Activated naive CD8-positive, alpha-beta T cell treated with anti-CD3 and anti-CD28 coated beads, Interleukin-2, amount 50 U/mL, for 24 hours (primary cell): ENCODE data around the gene BMP6.

Experiments
- ATAC-seq: fragments of 150-1000 bp; cut with Tn5 transposase; one replicate; pipeline ENCODE4 v1.10.0; 2021
- DNase-seq: peaks from one replicate; pipeline ENCODE4 v3.0.0; 2021
- H3K27ac Mint-ChIP-seq: one replicate; pipeline ENCODE4 v1.8.0; 2021; ENCODE audit warnings: mild to moderate bottlenecking, mixed read lengths
- H3K27me3 Mint-ChIP-seq: one replicate; pipeline ENCODE4 v1.8.0; 2021; ENCODE audit warnings: mixed read lengths
- H3K36me3 Mint-ChIP-seq: one replicate; pipeline ENCODE4 v1.8.0; 2021; ENCODE audit warnings: low read depth, mixed read lengths
- H3K4me1 Mint-ChIP-seq: one replicate; pipeline ENCODE4 v1.8.0; 2021; ENCODE audit warnings: mixed read lengths
- H3K4me3 Mint-ChIP-seq: one replicate; pipeline ENCODE4 v1.8.0; 2021; ENCODE audit warnings: mild to moderate bottlenecking, moderate library complexity, mixed read lengths
- H3K9me3 Mint-ChIP-seq: one replicate; pipeline ENCODE4 v1.8.0; 2021; ENCODE audit warnings: mixed read lengths

The BMP6 gene

DNA sequence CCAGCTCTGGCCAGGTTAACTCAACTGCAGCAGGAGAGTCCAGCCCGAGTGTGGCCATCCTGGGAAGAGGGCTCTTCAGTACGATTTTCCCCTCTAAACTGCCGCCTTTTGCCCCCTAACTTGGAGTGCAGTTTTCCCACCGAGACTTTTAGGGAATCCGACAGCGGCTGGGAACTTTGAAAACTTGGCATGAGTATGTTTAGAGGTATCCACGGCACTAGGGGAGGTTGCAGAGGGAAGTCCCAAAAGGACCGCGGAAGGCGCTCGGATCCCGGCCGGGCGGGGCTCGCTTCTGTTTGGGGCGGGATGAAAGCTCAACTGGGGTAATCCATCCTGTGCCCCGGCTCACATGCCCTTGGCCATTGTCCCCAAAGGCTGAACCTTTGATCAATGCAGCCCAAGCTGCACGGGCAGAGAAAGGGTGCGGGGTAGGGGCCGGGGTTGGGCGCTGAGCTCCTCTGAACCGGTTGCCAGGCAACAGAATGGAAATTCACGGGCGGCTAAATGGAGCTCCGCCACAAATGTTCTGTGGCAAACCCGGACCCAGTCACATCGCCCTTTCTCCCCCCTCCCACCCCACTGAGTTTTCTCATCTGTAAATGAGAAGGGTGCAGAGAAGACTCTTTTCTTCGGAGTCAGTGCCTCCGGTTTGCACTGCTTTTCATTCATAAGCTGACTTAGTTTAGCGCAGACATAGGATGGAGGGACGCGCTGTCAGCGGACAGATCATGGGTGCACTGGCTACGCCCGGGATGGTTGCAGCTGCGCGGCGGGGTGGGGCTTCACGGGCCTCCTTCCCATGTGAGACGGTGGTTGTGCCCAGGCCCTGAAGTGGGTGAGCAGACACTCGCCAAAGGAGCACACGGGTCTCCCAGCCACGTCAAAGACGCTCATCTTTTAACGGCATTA, 2.3 kb downstream of the BMP6 start:
- ATAC-seq (peak; percentile 6), DNase-seq (peak; percentile 32)
- Mint-ChIP-seq H3K9me3 (no peaks in the 10 kb centered on the region), H3K4me1 (peaks cover 19% of the 10 kb centered on the region), H3K4me3 (peak overlapping the region; percentile 35), H3K27ac (no peak overlapping the region), H3K27me3 (peaks cover 78% of the 10 kb centered on the region), H3K36me3 (no peaks in the 10 kb centered on the region)

DNA sequence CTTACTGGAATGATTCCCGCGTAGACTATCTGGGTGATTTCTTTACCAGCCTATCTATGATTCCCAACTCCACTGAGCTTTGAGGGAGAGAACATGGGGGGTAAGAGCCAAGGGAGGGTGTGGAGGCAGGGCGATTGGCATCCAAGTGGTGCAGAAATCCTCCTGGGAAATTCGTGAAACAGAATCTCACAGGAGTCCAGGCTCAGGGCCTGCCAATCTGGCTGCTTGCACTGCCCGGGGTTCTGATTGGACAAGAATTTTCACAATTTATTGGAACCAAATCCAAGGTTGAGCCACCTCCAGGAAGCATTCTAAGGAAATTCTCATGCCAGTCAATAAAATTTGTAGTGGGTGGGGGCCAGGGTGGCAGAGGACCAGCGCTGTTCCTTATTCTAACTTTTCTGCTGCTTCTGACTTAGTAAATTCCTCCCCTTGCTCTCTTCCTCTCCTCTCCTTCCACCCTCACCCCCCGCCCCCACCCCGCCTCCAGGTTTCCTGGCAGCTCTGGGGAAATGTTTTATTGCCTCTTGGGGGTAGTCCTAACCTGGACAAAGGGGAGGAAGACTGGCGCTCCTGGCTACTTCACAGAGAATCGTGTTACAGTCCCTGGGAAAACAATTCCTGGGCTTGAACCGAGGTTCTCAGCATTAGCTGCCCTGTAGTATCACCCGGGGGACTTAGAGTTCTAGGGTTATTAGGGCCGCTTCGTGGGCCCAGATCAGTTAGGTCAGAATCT, 3.1 kb downstream of the BMP6 start:
- Mint-ChIP-seq H3K36me3 (no peaks in the 10 kb centered on the region), H3K27me3 (peaks cover 79% of the 10 kb centered on the region), H3K4me3 (no peak overlapping the region), H3K27ac (no peak overlapping the region), H3K9me3 (no peaks in the 10 kb centered on the region), H3K4me1 (peaks cover 19% of the 10 kb centered on the region)
- no peak for ATAC-seq
- no peak for DNase-seq

DNA sequence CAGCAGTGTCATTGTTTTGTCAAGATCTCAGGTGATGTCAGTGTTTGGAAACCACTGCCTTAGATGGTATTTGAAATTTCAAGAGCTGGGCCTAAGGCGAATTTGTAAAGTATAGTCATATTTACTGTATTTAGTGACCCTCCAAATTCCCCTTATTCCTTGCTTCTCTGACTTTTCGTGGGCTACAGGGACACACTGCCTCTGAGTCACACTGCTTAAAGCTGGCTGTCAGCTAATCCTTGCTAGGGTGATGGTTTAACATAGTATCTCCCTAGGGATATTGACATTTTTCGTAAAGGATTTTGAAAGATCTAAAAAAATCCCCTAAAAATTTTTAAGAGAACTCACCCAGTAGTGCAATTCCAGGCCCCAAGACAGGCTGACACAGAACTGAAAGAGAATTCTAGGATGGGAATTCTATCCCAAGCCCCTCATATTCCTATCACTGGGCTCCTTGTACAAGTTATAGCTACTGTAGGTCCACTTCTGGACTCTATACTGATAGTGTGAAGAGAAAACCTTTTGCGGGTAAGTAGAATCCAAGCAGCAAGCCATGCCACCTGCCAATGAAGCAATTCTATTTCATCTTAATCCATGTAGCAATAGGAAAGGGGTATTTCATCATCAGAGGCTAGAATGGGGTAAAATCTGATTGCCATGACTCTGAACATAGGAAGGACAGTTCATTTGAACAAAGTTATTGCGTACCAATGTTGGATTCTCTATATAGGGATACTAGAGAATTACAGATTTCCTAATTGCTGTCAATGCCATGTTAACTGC, 4.3 kb downstream of the BMP6 start:
- Mint-ChIP-seq H3K36me3 (no peaks in the 10 kb centered on the region), H3K9me3 (no peaks in the 10 kb centered on the region), H3K27ac (no peak overlapping the region), H3K4me3 (no peak overlapping the region), H3K4me1 (peaks cover 19% of the 10 kb centered on the region), H3K27me3 (peaks cover 76% of the 10 kb centered on the region)
- no peak for ATAC-seq
- no peak for DNase-seq

DNA sequence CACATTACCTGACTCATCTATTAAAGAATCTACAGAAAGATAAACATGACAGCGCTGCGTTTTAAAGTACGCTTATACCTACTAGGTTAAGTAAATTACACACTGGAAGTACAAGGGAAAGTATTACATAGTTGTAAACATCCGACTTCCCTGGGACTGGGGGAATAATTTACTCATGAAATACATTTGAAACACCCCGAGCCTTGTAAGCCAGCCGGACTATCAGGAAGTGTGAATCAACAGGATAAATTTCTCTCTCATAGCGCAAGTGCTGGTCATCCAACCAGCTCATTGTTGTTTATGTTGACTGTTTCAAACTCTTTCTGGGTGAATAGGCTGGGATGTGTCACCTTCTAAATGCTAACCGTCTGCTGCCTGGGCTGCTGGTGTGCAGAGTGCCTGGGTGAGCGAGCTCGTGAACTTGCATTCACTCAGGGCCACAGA, 4.9 kb downstream of the BMP6 start:
- DNase-seq, result no peak
- Mint-ChIP-seq H3K27me3 (peaks cover 75% of the 10 kb centered on the region), H3K27ac (no peak overlapping the region)

DNA sequence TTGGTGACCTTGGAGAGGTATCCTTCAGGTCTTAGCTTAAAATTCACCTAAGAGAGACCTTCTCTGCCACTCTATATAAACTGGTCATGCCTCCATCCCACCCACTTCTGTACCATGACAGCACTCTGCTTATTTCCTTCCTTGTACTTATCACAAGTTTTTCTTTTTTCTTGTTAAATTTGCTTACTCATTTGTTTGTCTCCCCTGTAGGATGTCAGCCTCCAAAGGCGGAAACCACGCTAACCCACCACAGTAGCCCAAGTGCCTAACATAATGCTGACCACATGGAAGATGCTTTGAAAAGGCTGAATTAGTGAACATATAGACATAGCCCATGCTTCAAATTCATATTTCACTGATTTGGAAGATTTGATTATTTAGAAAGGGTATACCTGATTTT, 5.4 kb downstream of the BMP6 start:
- DNase-seq (no peak), ATAC-seq (no peak)
- Mint-ChIP-seq H3K27ac (no peak overlapping the region), H3K4me1 (peaks cover 12% of the 10 kb centered on the region), H3K27me3 (peaks cover 72% of the 10 kb centered on the region), H3K4me3 (no peak overlapping the region), H3K9me3 (no peaks in the 10 kb centered on the region), H3K36me3 (no peaks in the 10 kb centered on the region)

More for the DNA sequence above, 4.9 kb downstream of the BMP6 start:
- Mint-ChIP-seq H3K36me3 (no peaks in the 10 kb centered on the region), H3K9me3 (no peaks in the 10 kb centered on the region), H3K4me1 (peaks cover 15% of the 10 kb centered on the region), H3K4me3 (no peak overlapping the region)
- ATAC-seq, result no peak

DNA sequence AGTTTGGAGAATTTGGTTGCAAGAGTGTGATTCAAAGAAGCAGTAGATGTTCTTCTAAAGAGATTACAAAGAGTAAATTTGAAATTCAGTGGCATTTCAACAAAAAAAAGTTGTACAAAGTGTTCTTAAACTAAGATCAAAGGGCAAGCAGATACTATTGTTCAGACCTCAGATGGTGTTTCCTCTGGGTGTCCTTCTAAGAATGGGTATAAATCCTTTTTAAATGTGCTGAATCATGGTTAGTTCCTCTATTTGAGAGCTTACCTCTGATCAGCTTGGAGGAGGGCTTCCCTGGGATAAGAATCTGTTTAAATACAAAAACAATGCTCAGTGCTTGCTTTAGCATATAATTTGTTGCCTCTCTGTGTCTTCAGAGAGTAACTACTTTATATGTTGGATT, 6.3 kb downstream of the BMP6 start:
- no peak overlapping the region for H3K4me3 Mint-ChIP-seq
- H3K27ac Mint-ChIP-seq, result no peak overlapping the region
- DNase-seq, result no peak
- H3K9me3 Mint-ChIP-seq, result no peaks in the 10 kb centered on the region
- peaks cover 74% of the 10 kb centered on the region for H3K27me3 Mint-ChIP-seq
- peaks cover 11% of the 10 kb centered on the region for H3K4me1 Mint-ChIP-seq
- H3K36me3 Mint-ChIP-seq, result no peaks in the 10 kb centered on the region
- ATAC-seq, result no peak

DNA sequence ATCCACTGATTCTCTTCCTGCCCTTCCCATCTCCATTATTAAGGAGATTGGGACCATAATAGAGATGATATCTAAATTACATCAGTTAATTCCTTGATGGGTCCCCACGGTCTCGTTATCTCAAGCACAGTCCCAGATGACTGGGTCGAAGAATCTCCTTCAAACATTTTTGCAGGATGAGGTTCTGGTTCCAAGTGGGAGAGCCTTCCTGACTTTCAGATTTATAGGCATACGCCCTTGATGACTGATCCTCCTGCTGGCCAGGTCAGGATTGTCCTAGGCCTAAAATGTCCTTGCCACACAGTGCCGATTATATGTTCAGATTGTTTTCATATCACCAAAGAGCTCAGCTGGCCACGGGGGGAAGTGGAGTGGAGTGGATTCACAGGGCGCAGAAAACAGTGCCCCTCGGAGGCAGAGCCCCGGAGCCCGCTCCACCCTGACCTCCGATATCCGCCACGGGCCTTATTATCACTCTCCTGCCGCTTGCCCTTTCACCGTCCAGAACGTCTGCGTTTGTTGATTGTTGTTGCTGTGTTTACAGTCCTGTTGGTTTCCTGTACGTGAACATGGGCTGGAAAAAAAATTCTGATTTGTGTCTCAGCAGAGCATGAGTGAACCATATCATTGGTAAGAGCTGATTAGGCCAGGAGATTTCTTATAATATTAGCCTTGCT, 8.9 kb downstream of the BMP6 start:
- H3K9me3 Mint-ChIP-seq, result no peaks in the 10 kb centered on the region
- H3K27me3 Mint-ChIP-seq, result peaks cover 62% of the 10 kb centered on the region
- no peak for ATAC-seq
- H3K4me1 Mint-ChIP-seq, result no peaks in the 10 kb centered on the region
- no peak overlapping the region for H3K4me3 Mint-ChIP-seq
- no peak for DNase-seq
- H3K36me3 Mint-ChIP-seq, result no peaks in the 10 kb centered on the region
- no peak overlapping the region for H3K27ac Mint-ChIP-seq

DNA sequence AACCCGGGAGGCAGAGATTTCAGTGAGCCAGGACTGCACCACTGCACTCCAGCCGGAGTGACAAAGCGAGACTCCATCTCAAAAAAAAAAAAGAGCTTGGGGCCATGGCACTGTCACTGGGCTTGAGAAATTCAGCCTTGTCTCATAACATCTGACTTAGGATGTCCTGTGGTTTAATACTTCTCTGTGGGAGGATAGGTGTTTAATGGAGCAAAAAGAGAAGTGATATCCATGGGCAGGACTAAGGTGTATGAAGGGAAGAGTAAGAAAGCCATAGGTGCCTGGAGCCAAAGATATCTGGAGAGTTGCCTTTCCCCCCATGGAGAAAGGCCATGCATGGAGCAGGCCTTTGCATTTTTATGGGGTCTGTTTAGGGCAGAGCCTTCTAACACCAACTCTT, 11.2 kb downstream of the BMP6 start:
- Mint-ChIP-seq H3K4me1 (no peaks in the 10 kb centered on the region), H3K27ac (no peak overlapping the region), H3K36me3 (no peaks in the 10 kb centered on the region), H3K27me3 (peaks cover 52% of the 10 kb centered on the region), H3K4me3 (no peak overlapping the region), H3K9me3 (no peaks in the 10 kb centered on the region)
- ATAC-seq, result no peak
- no peak for DNase-seq

DNA sequence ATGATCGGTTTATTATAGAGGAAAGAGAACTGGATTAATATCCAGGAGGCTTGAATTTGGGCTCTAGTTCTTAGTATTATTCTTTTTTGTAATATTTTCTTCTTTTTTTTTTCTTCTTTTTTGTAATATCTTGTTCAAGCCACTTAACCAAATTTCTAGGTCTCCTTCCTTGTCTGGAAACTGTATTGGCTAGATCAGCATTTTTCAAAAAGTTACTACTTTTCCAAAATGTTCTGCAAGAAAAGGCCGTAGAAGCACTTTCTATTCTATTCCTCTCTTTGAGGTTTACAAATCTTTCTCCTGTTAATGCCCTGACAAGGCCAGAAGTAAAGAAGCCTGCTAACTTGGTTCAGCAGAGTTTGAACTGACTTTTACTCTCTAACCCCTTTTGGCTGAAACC, 12.0 kb downstream of the BMP6 start:
- Mint-ChIP-seq H3K27ac (no peak overlapping the region), H3K9me3 (no peaks in the 10 kb centered on the region), H3K4me3 (no peak overlapping the region), H3K4me1 (no peaks in the 10 kb centered on the region), H3K27me3 (peaks cover 46% of the 10 kb centered on the region), H3K36me3 (no peaks in the 10 kb centered on the region)
- no peak for ATAC-seq
- no peak for DNase-seq

DNA sequence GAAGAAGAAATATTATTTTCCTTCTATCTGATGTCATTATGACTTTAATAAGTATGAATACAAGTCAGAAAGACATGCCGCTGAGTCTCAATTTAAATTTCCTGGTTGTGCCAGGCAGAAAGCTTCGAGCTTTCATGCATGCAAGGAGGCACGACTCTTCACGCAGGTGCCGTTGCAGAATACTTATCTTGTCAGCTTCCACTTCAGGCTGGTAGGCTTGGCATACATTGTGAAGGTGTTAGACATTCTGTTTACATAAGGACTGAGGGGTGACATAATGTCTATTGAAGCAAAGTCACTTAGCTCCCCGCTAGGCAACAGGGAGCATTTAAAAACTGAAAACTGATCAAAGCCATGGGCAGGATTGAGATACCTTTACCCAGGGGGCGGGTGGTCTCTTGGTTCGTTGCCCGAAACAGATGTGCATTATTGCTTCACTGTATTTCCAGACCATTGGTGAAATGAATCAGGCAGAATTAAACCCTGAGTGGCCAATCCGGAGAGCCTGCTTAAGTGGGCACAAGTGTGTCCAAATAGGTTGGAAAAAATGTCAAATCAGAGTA, 16.4 kb downstream of the BMP6 start:
- Mint-ChIP-seq H3K36me3 (no peaks in the 10 kb centered on the region), H3K9me3 (no peaks in the 10 kb centered on the region), H3K4me3 (no peak overlapping the region), H3K27me3 (peaks cover 21% of the 10 kb centered on the region), H3K4me1 (no peaks in the 10 kb centered on the region), H3K27ac (no peak overlapping the region)
- ATAC-seq (no peak), DNase-seq (no peak)

DNA sequence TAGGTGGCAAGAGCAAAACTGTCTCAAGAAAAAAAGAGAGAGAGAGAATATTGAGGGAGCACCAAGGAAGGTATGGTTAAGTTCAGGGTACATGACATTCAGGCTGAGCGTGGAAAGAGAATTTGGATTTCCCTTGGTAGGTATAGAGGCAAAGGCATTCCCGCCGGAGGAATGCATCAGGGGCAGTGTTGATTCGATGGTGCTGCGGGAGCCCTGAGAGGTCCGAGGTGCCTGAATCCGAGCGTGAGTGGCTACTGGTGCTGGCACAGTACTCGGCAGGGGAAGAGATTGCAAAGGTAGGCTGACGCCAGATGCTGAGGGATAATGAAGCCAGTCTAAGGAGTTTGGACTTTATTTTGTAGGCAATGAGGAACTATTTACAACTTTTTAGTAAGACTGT, 20.0 kb downstream of the BMP6 start:
- H3K36me3 Mint-ChIP-seq, result no peaks in the 10 kb centered on the region
- H3K4me1 Mint-ChIP-seq, result no peaks in the 10 kb centered on the region
- no peak overlapping the region for H3K4me3 Mint-ChIP-seq
- no peak overlapping the region for H3K27ac Mint-ChIP-seq
- H3K27me3 Mint-ChIP-seq, result peaks cover 12% of the 10 kb centered on the region
- no peaks in the 10 kb centered on the region for H3K9me3 Mint-ChIP-seq
- ATAC-seq (no peak), DNase-seq (no peak)

DNA sequence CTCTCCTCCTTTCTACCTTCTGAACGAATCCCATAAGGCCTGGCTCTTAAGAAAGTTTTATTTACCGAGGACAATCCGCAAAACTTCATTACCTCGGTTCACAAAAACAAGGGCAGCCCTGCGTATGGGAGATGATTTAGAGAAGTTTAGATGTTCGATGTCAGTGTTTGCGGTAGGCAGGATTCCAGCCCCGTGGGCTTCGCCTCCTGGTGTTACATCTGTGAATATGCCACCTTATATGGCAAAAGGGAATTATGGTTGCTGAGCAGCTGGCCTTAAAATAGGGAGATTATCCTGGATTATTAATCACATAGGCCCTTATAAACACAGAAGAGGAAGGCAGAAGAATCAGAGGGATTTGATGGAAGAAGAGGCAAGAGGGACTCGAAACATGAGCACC, 21.1 kb downstream of the BMP6 start:
- Mint-ChIP-seq H3K27me3 (peaks cover 12% of the 10 kb centered on the region), H3K9me3 (no peaks in the 10 kb centered on the region), H3K36me3 (no peaks in the 10 kb centered on the region), H3K4me1 (no peaks in the 10 kb centered on the region), H3K27ac (no peak overlapping the region), H3K4me3 (no peak overlapping the region)
- DNase-seq, result no peak
- no peak for ATAC-seq

DNA sequence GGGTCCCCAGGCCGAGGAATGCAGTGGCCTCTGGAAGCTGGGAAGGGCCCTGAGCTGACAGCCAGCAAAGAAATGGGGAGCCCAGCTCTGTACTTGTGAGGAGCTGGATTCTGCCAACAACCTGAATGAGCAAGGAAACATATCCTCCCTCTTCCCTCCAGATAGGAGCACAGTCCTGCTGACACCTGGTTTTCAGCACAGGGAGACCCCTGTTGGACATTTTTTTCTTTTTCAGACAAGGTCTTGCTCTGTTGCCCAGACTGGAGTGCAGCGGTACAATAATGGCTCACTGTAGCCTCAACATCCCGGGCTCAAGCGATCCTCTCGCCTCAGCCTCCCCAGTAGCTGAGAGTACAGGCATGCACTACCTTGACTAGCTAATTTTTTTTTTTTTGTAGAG, 21.5 kb downstream of the BMP6 start:
- H3K4me3 Mint-ChIP-seq, result no peak overlapping the region
- no peak overlapping the region for H3K27ac Mint-ChIP-seq
- no peaks in the 10 kb centered on the region for H3K36me3 Mint-ChIP-seq
- H3K27me3 Mint-ChIP-seq, result peaks cover 12% of the 10 kb centered on the region
- DNase-seq (no peak), ATAC-seq (no peak)
- no peaks in the 10 kb centered on the region for H3K9me3 Mint-ChIP-seq
- H3K4me1 Mint-ChIP-seq, result no peaks in the 10 kb centered on the region
